ENCODE data around the gene SLC24A1.

DNA sequence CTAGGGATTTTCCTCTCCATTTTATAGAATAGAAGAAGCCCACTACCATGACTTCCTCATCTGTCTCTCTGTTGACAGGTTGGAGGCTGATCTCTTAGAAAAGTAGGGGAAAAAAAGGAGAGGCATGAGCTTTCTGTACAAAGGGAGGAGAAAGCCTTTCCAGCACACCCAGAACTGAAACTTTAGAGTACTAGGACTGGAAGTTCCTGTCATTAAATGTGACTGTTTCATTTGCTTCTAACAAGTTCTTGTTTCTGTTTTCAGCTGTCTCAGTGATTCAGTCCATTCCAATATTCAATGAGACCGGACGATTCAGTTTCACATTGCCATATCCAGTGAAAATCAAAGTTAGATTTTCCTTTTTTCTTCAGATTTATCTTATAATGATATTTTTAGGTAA lies 49.8 kb upstream of the SLC24A1 start:
- TF ChIP-seq POLR2A (IDR thresholded peaks at IDR 0.05), result no peak
- TF ChIP-seq, protein P1, sequence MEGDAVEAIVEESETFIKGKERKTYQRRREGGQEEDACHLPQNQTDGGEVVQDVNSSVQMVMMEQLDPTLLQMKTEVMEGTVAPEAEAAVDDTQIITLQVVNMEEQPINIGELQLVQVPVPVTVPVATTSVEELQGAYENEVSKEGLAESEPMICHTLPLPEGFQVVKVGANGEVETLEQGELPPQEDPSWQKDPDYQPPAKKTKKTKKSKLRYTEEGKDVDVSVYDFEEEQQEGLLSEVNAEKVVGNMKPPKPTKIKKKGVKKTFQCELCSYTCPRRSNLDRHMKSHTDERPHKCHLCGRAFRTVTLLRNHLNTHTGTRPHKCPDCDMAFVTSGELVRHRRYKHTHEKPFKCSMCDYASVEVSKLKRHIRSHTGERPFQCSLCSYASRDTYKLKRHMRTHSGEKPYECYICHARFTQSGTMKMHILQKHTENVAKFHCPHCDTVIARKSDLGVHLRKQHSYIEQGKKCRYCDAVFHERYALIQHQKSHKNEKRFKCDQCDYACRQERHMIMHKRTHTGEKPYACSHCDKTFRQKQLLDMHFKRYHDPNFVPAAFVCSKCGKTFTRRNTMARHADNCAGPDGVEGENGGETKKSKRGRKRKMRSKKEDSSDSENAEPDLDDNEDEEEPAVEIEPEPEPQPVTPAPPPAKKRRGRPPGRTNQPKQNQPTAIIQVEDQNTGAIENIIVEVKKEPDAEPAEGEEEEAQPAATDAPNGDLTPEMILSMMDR (IDR thresholded peaks at IDR 0.05), result no peak
